Neural crest cell (in vitro differentiated cells): ENCODE results near the gene POLK. TPM values are rescaled to one million over a fixed set of nuclear protein-coding genes. Genes with fewer than 3 reads are reported as not detected.

Experiments used
- DNase-seq: peaks from one replicate; pipeline ENCODE4 v3.0.0; 2021; ENCODE audit warnings: low read depth, mixed read lengths, low spot score
- H3K27ac Mint-ChIP-seq: one replicate; pipeline ENCODE4 v1.8.0; 2021; ENCODE audit warnings: mild to moderate bottlenecking, mixed read lengths; ENCODE audit not compliant: unreplicated experiment
- H3K27me3 Mint-ChIP-seq: 2 replicates; pipeline ENCODE4 v1.8.0; 2021; ENCODE audit warnings: low read depth, mild to moderate bottlenecking, mixed read lengths
- H3K36me3 Mint-ChIP-seq: 2 replicates; pipeline ENCODE4 v1.8.0; 2021; ENCODE audit warnings: low read depth, mild to moderate bottlenecking, mixed read lengths
- H3K4me1 Mint-ChIP-seq: 2 replicates; pipeline ENCODE4 v1.8.0; 2021; ENCODE audit warnings: mixed read lengths
- H3K4me3 Mint-ChIP-seq: one replicate; pipeline ENCODE4 v1.8.0; 2021; ENCODE audit warnings: mild to moderate bottlenecking, mixed read lengths
- H3K9me3 Mint-ChIP-seq: 2 replicates; pipeline ENCODE4 v1.8.0; 2021; ENCODE audit warnings: mixed read lengths
- total RNA-seq: library from RNA; stranded (reverse); gene quantifications from 2 replicates; pipeline ENCODE4 v1.2.1, GENCODE V29; 2021
- TF ChIP-seq, protein P1 (sequence below): fragments of 200-600 bp; sonication (generic); conservative IDR thresholded peaks from 2 replicates; pipeline ENCODE4 v1.5.0; 2021; ENCODE audit warnings: antibody characterized with exemption, mild to moderate bottlenecking

The POLK gene
- total RNA-seq, 1 donor from 2014 or later: 19.7 TPM

DNA sequence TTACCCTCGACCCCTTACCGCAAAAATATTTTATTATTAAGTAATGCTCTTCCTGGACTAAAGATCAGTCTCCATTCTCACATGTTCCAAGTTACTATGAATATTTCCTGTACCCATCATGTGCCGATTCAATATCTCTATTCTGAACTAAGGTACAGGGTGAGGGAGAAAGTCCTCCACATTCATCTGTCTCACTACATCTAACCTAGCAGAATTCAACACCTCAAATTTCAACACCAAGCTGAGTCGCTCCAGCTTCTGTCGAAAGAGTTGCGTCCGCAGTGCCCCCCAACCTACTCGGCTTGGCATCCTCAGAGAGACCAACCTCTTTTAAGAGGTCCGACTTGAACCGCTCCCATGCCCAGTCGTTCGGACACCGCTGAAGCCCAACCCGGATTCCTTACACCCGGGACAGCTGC, 1.3 kb upstream of the POLK start:
- Mint-ChIP-seq H3K4me3 (peak overlapping the region; percentile 99), H3K9me3 (peaks cover 4% of the 10 kb centered on the region), H3K27ac (peak overlapping the region; percentile 28), H3K36me3 (peaks cover 7% of the 10 kb centered on the region), H3K27me3 (no peaks in the 10 kb centered on the region), H3K4me1 (peaks cover 41% of the 10 kb centered on the region)
- TF ChIP-seq, protein P1, sequence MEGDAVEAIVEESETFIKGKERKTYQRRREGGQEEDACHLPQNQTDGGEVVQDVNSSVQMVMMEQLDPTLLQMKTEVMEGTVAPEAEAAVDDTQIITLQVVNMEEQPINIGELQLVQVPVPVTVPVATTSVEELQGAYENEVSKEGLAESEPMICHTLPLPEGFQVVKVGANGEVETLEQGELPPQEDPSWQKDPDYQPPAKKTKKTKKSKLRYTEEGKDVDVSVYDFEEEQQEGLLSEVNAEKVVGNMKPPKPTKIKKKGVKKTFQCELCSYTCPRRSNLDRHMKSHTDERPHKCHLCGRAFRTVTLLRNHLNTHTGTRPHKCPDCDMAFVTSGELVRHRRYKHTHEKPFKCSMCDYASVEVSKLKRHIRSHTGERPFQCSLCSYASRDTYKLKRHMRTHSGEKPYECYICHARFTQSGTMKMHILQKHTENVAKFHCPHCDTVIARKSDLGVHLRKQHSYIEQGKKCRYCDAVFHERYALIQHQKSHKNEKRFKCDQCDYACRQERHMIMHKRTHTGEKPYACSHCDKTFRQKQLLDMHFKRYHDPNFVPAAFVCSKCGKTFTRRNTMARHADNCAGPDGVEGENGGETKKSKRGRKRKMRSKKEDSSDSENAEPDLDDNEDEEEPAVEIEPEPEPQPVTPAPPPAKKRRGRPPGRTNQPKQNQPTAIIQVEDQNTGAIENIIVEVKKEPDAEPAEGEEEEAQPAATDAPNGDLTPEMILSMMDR: no peak
- no peak for DNase-seq

DNA sequence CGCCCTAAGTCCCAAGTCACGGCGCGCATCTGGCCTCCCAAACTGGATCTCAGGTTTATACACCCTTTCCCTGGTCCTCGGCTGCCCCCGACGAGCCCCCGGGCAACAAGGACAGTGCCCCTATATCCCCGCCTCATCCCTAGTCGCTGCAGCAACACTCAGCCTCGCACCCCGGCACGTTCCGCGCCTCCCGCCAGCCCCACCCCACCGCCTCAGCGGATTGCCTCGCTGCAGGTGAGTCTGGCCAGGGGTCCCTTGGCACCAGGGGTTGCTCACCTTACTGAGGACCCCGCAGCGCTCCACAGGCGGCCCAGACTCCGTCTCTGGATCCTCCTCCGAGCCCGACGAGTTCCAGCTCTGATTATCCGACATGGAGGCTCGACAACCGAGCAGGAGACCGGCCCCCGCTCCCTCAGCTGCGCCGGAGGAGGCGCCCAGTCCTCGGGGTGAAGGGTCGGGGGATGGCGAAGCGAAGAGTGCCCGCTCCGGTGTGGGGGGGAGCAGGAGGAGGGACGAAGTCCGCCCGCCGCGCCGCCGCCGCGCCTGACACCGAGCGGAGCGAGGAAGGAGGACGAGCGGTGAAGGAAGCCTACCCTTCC, 756 bp upstream of the POLK start:
- Mint-ChIP-seq H3K27ac (peak overlapping the region; percentile 94), H3K36me3 (peaks cover 3% of the 10 kb centered on the region), H3K27me3 (no peaks in the 10 kb centered on the region), H3K4me1 (peaks cover 41% of the 10 kb centered on the region), H3K9me3 (peaks cover 4% of the 10 kb centered on the region), H3K4me3 (peak overlapping the region; percentile 99)
- peak; percentile 18 for DNase-seq
- TF ChIP-seq, protein P1: no peak

DNA sequence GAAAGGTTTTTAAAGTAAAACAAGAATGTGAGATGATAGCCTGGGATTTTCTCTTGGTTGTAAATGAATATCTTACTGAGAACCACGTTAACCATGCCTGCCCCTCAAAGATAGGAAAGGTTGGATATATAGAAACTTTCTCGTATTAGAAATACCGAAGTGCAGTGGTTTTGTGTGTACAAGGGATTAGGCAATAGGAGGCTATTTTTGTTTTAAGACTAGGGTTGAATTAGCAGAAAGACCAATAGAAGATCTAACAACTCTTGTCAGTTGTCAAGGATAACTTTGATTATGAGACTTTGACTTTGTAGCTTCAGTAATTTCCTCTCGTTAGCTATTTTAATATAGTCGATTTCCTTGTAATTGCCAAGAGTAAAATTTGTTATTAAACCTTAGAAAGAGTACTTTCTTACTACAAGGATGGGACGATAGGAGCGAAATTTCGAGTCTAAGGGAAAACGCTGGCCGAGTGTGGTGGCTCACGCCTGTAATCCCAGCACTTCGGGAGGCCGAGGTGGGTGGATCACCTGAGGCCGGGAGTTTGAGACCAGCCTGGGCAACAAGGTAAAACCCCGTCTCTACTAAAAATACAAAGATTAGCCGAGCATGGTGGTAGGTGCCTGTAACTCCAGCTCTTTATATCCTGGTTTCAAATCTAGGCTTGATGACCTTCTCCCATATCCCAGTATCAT, 838 bp downstream of the POLK start:
- peaks cover 8% of the 10 kb centered on the region for H3K36me3 Mint-ChIP-seq

DNA sequence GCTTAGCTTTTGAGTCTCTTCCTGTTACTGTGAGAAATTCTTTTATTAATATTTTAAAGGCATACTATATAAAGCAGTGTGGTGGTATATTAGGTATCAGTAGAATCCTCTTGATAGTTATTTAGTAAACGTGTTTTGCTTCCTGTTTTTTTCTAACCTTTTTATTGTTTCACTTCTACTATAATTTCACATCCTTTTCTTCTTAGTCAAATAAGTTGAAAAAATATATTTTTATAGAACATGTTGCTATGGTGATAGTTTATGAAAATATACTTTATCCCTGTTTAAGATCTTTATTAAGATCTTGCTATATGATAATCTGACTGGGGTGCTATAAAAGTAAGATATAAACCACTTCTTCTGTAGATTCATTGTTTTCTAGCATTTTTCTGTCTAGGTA, 2.1 kb downstream of the POLK start:
- TF ChIP-seq, protein P1: no peak
- Mint-ChIP-seq H3K4me1 (peaks cover 36% of the 10 kb centered on the region), H3K36me3 (peaks cover 18% of the 10 kb centered on the region), H3K9me3 (peaks cover 8% of the 10 kb centered on the region), H3K27me3 (no peaks in the 10 kb centered on the region), H3K4me3 (peak overlapping the region; percentile 59), H3K27ac (no peak overlapping the region)
- DNase-seq: no peak

More for the DNA sequence above, 838 bp downstream of the POLK start:
- no peak for DNase-seq
- H3K4me1 Mint-ChIP-seq: peaks cover 45% of the 10 kb centered on the region
- TF ChIP-seq, protein P1: no peak
- H3K27ac Mint-ChIP-seq: peak overlapping the region; percentile 99
- H3K27me3 Mint-ChIP-seq: no peaks in the 10 kb centered on the region
- H3K4me3 Mint-ChIP-seq: peak overlapping the region; percentile 99
- peaks cover 8% of the 10 kb centered on the region for H3K9me3 Mint-ChIP-seq

DNA sequence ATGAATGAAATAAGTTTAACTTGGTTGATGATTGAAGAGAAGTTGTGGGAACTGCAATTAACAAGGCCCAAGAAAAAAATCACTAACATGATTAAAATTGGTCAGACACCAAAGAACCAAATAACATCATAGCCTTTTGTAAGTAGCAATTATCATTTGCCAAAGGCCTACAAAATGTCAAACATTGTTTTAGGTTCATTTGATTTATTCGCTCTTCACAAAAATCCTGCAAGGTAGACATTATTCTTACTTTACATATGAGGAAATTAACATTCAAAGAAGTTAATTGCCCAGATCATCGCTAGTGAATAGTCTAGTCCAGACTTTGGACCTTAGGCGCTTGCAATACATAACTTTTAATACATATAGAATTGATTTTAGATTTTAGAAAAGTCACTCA, 2.6 kb downstream of the POLK start:
- no peak for DNase-seq
- Mint-ChIP-seq H3K27ac (no peak overlapping the region), H3K9me3 (peaks cover 9% of the 10 kb centered on the region), H3K36me3 (peaks cover 20% of the 10 kb centered on the region), H3K27me3 (no peaks in the 10 kb centered on the region), H3K4me1 (peaks cover 35% of the 10 kb centered on the region), H3K4me3 (peak overlapping the region; percentile 59)
- TF ChIP-seq, protein P1: no peak
